ENCODE measurements around the gene MED22.

The MED22 gene

DNA sequence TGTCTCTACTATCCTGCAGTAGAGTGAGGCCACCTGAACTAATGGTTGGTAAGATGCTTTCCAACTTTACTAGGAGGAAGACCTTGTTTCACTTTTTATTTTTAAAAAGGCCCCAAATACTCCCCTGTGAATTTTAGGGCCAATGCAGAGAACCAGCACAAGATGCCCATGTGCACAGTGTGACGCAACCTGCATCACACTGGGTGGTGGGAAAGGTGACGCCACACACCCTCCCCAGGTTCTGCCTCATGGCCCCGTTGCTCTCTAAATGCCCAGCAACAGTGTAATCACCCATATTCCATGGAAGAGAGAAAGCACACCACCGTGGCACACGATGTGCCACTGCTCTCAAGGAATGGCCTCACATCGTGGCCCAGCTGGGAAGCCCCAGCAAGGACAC lies 21.5 kb upstream of the MED22 start:
- Histone ChIP-seq H3K27ac (ENCODE audit: low read depth, low read length) (peak overlapping the region; percentile 75), H3K9ac (ENCODE audit: low read length in 5 of 5) (peak overlapping the region in 2 of 5 donors; percentile 24 to 28), H3K36me3 (ENCODE audit: control insufficient read depth in 5 of 5, insufficient read depth in 5 of 5, low read length in 5 of 5) (peaks cover 6 to 58% (median 50%) of the 10 kb centered on the region in 5 donors), H3K9me3 (ENCODE audit: control insufficient read depth in 5 of 5, low read length in 5 of 5) (no peaks in the 10 kb centered on the region), H3K4me1 (ENCODE audit: control insufficient read depth in 5 of 5, insufficient read depth in 5 of 5, low read length in 5 of 5) (peaks cover 28 to 78% (median 69%) of the 10 kb centered on the region in 5 donors), H3K27me3 (ENCODE audit: control insufficient read depth in 5 of 5, insufficient read depth in 4 of 5, low read length in 5 of 5) (no peaks in the 10 kb centered on the region), H3K4me3 (ENCODE audit: low read depth in 1 of 5, low read length in 5 of 5) (no peak overlapping the region)

DNA sequence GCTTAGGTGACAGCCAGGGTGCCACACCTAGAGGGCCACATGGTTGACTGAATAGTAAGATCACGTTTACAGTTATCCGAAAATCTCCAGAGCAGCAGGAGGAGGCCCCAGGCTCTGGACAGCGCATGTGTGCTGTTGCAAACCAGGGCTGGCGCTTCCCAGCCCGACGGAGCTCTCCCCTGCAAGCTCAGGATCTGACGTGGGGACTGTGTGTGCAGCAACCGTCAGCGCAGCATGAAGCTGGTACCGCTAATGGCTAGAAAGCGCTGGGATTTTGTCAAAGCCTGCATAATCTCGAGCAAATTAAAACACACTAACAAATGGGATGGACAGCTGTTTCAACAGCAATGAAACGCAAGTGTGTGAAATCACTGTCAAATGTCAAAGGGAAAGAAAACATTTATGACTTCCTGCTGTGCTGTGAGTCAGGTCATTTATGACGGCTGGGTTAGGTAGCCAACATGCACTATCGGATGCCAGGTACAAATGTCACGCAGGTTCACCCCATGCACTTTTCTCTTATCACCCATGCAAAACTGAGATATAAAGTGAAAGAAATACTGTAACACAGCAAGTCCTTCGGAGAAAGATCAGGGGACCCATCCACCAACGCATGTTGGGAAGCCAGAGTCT lies 20.4 kb upstream of the MED22 start:
- Histone ChIP-seq H3K27ac (ENCODE audit: low read depth, low read length) (peak overlapping the region; percentile 75), H3K9me3 (ENCODE audit: control insufficient read depth in 5 of 5, low read length in 5 of 5) (no peaks in the 10 kb centered on the region), H3K27me3 (ENCODE audit: control insufficient read depth in 5 of 5, insufficient read depth in 4 of 5, low read length in 5 of 5) (no peaks in the 10 kb centered on the region), H3K4me3 (ENCODE audit: low read depth in 1 of 5, low read length in 5 of 5) (peak overlapping the region in 3 of 5 donors; percentile 6 to 22 (median 6)), H3K4me1 (ENCODE audit: control insufficient read depth in 5 of 5, insufficient read depth in 5 of 5, low read length in 5 of 5) (peaks cover 28 to 67% (median 61%) of the 10 kb centered on the region in 5 donors), H3K36me3 (ENCODE audit: control insufficient read depth in 5 of 5, insufficient read depth in 5 of 5, low read length in 5 of 5) (peaks cover 6 to 69% (median 59%) of the 10 kb centered on the region in 5 donors), H3K9ac (ENCODE audit: low read length in 5 of 5) (peak overlapping the region in 2 of 5 donors; percentile 17 to 21)

DNA sequence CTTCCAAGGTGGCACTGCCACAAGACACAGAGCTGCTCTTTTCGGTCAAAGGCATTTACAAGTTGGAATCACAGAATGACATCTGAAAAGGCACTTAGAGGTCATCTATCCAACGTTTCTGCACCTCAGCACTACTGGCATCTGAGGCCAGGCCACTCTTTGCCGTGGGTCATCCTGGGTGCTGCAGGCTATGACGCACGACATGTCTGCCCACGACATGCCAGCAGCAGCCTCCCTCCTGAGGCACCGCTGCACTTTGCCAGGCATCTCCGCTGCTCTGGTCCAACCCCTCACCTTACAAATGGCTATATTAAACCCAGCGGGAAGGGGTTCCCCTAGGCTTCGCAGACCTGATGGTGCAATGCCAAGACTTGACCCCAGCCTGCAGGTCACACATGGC lies 19.8 kb upstream of the MED22 start:
- H3K4me3 ChIP-seq (ENCODE audit: low read depth in 1 of 5, low read length in 5 of 5), result peak overlapping the region in 2 of 5 donors; percentile 6 to 22
- peaks cover 28 to 62% (median 57%) of the 10 kb centered on the region in 5 donors for H3K4me1 ChIP-seq (ENCODE audit: control insufficient read depth in 5 of 5, insufficient read depth in 5 of 5, low read length in 5 of 5)
- peak overlapping the region in 1 of 5 donors; percentile 21 for H3K9ac ChIP-seq (ENCODE audit: low read length in 5 of 5)
- H3K36me3 ChIP-seq (ENCODE audit: control insufficient read depth in 5 of 5, insufficient read depth in 5 of 5, low read length in 5 of 5), result peaks cover 6 to 72% (median 62%) of the 10 kb centered on the region in 5 donors
- peak overlapping the region; percentile 75 for H3K27ac ChIP-seq (ENCODE audit: low read depth, low read length)
- H3K27me3 ChIP-seq (ENCODE audit: control insufficient read depth in 5 of 5, insufficient read depth in 4 of 5, low read length in 5 of 5), result no peaks in the 10 kb centered on the region
- H3K9me3 ChIP-seq (ENCODE audit: control insufficient read depth in 5 of 5, low read length in 5 of 5), result no peaks in the 10 kb centered on the region

DNA sequence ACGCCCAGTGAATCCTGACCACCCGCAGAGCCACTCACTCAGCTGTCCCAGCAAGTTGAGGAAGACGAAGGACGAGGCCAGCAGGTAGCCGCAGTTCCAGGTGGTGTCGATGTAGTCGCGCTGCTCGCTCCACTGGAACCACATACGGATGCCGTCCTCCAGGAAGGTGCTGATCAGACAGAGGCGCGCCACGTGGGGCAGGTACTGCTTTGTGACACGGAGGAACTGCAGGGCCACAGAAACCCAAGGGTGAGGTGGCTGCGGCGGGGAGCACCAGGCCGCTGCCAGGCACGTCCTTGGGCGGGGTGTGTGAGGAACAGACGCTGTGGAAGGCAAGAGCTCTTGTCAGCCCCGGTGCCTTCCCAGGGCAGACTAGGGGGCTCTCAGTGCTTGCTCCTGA lies 19.3 kb upstream of the MED22 start:
- Histone ChIP-seq H3K27ac (ENCODE audit: low read depth, low read length) (peak overlapping the region; percentile 75), H3K9ac (ENCODE audit: low read length in 5 of 5) (no peak overlapping the region), H3K4me1 (ENCODE audit: control insufficient read depth in 5 of 5, insufficient read depth in 5 of 5, low read length in 5 of 5) (peaks cover 28 to 62% (median 51%) of the 10 kb centered on the region in 5 donors), H3K9me3 (ENCODE audit: control insufficient read depth in 5 of 5, low read length in 5 of 5) (no peaks in the 10 kb centered on the region), H3K27me3 (ENCODE audit: control insufficient read depth in 5 of 5, insufficient read depth in 4 of 5, low read length in 5 of 5) (no peaks in the 10 kb centered on the region), H3K36me3 (ENCODE audit: control insufficient read depth in 5 of 5, insufficient read depth in 5 of 5, low read length in 5 of 5) (peaks cover 6 to 74% (median 67%) of the 10 kb centered on the region in 5 donors), H3K4me3 (ENCODE audit: low read depth in 1 of 5, low read length in 5 of 5) (no peak overlapping the region)

DNA sequence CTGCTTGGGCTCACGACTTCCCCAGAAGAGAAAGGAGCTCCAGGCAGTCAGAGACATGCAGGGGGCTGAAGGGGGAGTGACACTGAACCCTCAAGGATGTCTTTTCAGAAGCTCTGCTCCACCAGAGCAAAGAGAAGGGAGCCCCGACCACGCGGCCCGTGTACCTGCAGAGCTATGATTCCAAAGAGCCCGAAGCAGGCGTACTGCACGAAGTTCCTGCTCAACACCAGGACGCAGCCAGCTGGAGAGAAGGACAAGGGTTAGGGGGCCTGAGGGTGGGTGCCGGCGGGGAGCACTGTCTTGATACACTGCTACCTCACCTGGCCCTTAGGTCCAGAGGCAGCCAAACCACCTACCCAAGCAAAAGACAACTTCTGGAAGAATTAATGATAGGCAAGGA lies 18.5 kb upstream of the MED22 start:
- Histone ChIP-seq H3K27ac (ENCODE audit: low read depth, low read length) (no peak overlapping the region), H3K4me3 (ENCODE audit: low read depth in 1 of 5, low read length in 5 of 5) (no peak overlapping the region), H3K9me3 (ENCODE audit: control insufficient read depth in 5 of 5, low read length in 5 of 5) (no peaks in the 10 kb centered on the region), H3K4me1 (ENCODE audit: control insufficient read depth in 5 of 5, insufficient read depth in 5 of 5, low read length in 5 of 5) (peaks cover 24 to 54% (median 43%) of the 10 kb centered on the region in 5 donors), H3K9ac (ENCODE audit: low read length in 5 of 5) (no peak overlapping the region), H3K36me3 (ENCODE audit: control insufficient read depth in 5 of 5, insufficient read depth in 5 of 5, low read length in 5 of 5) (peaks cover 6 to 80% (median 73%) of the 10 kb centered on the region in 5 donors), H3K27me3 (ENCODE audit: control insufficient read depth in 5 of 5, insufficient read depth in 4 of 5, low read length in 5 of 5) (no peaks in the 10 kb centered on the region)

DNA sequence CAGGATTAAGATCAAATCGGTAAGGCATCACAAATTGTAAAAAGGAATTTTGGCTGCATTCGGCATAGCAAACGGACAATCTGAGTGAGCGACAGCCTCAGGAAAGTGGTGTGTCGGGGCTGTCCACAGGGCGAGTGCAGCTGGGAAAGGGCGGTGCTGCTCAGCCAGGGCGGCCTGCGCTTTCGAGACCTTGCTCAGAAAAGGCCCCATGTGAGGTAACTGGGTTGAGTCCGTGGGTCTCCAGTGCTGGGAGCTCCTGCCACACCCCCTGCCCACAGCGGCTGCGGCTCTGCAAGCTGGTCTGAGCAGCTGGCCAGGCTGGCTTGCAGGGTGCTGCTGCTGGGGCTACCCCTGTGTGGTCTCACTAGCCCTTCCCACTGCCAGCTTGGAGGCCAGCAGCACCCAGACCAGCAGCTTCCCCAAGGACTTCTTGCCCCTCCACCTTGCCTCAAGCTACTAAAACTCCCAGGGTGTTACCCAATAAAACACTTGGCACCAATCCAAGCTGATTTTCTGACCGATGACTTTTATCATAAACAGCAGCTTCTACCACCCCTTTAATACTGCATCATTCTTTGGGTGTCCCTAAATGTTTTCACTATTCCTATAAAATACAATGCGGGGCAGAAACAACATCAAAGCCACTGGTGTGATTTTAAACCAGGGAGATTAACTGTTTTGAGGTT lies 14.6 kb upstream of the MED22 start:
- H3K27me3 ChIP-seq (ENCODE audit: control insufficient read depth in 5 of 5, insufficient read depth in 4 of 5, low read length in 5 of 5), result no peaks in the 10 kb centered on the region
- peaks cover 3 to 39% (median 18%) of the 10 kb centered on the region in 5 donors for H3K4me1 ChIP-seq (ENCODE audit: control insufficient read depth in 5 of 5, insufficient read depth in 5 of 5, low read length in 5 of 5)
- H3K4me3 ChIP-seq (ENCODE audit: low read depth in 1 of 5, low read length in 5 of 5), result no peak overlapping the region
- H3K9ac ChIP-seq (ENCODE audit: low read length in 5 of 5), result no peak overlapping the region
- H3K36me3 ChIP-seq (ENCODE audit: control insufficient read depth in 5 of 5, insufficient read depth in 5 of 5, low read length in 5 of 5), result peaks cover 6 to 92% (median 77%) of the 10 kb centered on the region in 5 donors
- no peaks in the 10 kb centered on the region for H3K9me3 ChIP-seq (ENCODE audit: control insufficient read depth in 5 of 5, low read length in 5 of 5)
- H3K27ac ChIP-seq (ENCODE audit: low read depth, low read length), result no peak overlapping the region

DNA sequence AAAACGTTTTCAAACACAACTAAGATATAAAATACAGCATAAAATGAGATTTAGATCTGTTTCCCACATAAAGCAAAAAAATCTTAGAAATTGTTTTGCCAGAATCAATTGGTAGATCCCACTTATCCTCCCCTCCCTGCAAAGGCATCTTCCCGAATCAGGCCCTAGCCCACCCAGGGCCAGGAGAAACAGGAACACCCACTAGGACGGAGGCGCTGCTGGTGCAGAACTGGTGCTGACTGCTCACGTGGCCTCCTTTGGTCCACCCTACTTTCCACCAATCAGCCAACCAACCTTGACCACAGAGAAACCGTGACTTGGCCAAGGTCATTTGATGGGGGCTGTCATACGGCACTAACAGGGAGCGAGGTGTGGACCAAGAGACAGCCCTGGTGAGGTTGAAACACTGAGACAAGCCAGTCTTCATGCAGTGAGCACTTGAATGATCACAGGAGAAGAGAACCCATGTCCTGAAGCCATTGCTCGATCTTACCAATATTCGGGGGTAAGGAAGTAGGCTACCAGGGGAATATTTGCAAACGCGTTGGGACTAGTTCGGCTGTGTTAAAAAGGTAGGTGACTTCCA lies 13.7 kb upstream of the MED22 start:
- no peak overlapping the region for H3K27ac ChIP-seq (ENCODE audit: low read depth, low read length)
- H3K27me3 ChIP-seq (ENCODE audit: control insufficient read depth in 5 of 5, insufficient read depth in 4 of 5, low read length in 5 of 5), result no peaks in the 10 kb centered on the region
- H3K36me3 ChIP-seq (ENCODE audit: control insufficient read depth in 5 of 5, insufficient read depth in 5 of 5, low read length in 5 of 5), result peaks cover 6 to 83% (median 68%) of the 10 kb centered on the region in 5 donors
- no peak overlapping the region for H3K9ac ChIP-seq (ENCODE audit: low read length in 5 of 5)
- peaks cover 2 to 39% (median 23%) of the 10 kb centered on the region in 5 donors for H3K4me1 ChIP-seq (ENCODE audit: control insufficient read depth in 5 of 5, insufficient read depth in 5 of 5, low read length in 5 of 5)
- no peak overlapping the region for H3K4me3 ChIP-seq (ENCODE audit: low read depth in 1 of 5, low read length in 5 of 5)
- no peaks in the 10 kb centered on the region for H3K9me3 ChIP-seq (ENCODE audit: control insufficient read depth in 5 of 5, low read length in 5 of 5)

DNA sequence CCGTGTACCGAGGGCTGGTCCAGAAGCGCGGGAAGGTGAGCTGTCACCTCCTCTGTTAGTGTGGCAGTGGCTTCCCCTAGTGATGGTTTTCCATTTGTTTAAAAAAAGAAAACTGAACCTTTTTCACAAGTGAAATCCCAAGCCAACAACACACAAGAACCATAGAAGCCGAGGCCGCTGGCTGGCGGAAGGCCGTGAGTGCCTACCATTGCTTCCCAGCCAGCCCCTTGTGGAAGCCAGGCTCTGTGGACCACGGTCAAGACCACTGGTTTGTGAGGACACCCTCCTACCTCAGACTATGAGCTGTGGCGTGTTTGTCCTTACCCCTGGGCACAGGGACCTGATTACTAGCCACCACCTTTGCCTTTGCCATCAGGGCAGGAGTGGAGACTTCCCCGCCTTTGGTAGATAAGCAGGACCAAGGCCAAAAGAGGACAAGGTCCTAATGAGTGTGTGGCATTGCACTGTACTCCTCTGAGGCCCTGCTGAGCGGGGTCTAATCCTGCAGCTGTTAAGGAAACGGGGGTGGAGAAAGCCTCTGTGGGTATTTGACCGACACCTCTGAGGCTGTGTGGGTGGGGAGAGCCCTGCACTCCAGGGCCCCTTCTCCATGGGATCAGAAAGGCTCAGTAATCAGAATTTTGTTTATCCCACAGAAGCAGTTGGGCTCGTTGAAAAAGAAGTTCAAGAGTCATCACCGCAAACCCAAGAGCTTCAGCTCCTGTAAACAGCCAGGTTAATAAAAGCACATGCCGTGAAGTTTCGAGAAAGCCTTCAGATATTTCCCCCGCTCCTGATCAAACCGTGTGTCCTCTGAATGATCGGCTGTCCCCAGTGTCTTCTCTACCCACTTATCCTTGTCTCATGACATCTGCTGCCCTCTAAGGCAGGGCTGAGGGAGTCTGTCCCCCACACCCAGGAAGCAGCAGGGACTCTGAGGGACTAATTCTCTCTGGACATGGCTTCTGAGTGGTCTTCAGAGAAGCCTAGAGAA lies 12.8 kb upstream of the MED22 start:
- Histone ChIP-seq H3K27me3 (ENCODE audit: control insufficient read depth in 5 of 5, insufficient read depth in 4 of 5, low read length in 5 of 5) (no peaks in the 10 kb centered on the region), H3K9me3 (ENCODE audit: control insufficient read depth in 5 of 5, low read length in 5 of 5) (no peaks in the 10 kb centered on the region), H3K4me1 (ENCODE audit: control insufficient read depth in 5 of 5, insufficient read depth in 5 of 5, low read length in 5 of 5) (peaks cover 2 to 43% (median 28%) of the 10 kb centered on the region in 5 donors), H3K9ac (ENCODE audit: low read length in 5 of 5) (peak overlapping the region in 1 of 5 donors; percentile 0), H3K36me3 (ENCODE audit: control insufficient read depth in 5 of 5, insufficient read depth in 5 of 5, low read length in 5 of 5) (peaks cover 2 to 74% (median 59%) of the 10 kb centered on the region in 5 donors), H3K27ac (ENCODE audit: low read depth, low read length) (no peak overlapping the region), H3K4me3 (ENCODE audit: low read depth in 1 of 5, low read length in 5 of 5) (no peak overlapping the region)

DNA sequence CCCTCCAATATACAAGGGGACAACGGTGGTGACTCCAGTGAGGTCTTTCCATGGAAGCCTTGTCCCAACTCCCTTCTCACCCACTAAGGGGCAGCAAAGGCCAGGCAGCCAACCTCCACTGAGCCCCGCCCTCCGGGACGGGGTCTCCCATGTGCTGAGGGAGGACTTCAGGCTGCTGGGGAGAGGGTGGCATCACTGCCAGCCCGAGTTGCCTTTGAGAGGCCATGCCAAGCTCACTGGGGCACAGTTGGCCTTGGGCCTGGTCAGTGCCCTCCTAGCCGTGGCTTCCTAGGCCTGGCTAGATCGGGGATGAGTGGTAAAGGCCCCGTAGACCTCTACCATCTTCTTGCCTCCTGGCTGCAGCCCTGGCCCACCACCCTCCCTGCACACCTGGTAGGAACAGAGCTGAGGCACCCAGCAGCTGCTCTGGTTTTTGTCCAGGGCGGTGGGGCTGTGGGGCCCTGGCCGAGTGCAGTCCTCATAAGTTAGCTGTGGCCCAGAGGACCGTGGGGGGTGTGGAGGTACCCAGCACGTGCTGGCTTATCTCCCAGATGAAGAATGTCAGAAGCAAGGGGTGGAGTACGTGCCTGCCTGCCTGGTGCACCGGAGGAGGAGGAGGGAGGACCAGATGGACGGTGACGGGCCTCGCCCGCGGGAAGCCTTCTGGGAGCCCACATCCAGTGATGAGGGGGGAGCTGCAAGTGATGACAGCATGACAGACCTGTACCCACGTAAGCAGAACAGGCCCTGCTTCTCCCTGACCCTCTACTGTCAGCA lies 11.7 kb upstream of the MED22 start:
- Histone ChIP-seq H3K27ac (ENCODE audit: low read depth, low read length) (no peak overlapping the region), H3K36me3 (ENCODE audit: control insufficient read depth in 5 of 5, insufficient read depth in 5 of 5, low read length in 5 of 5) (peaks cover 0 to 66% (median 48%) of the 10 kb centered on the region in 5 donors), H3K4me3 (ENCODE audit: low read depth in 1 of 5, low read length in 5 of 5) (no peak overlapping the region), H3K27me3 (ENCODE audit: control insufficient read depth in 5 of 5, insufficient read depth in 4 of 5, low read length in 5 of 5) (no peaks in the 10 kb centered on the region), H3K4me1 (ENCODE audit: control insufficient read depth in 5 of 5, insufficient read depth in 5 of 5, low read length in 5 of 5) (peaks cover 3 to 55% (median 36%) of the 10 kb centered on the region in 5 donors), H3K9me3 (ENCODE audit: control insufficient read depth in 5 of 5, low read length in 5 of 5) (no peaks in the 10 kb centered on the region), H3K9ac (ENCODE audit: low read length in 5 of 5) (peak overlapping the region in 1 of 5 donors; percentile 42)
